PC-3 (cell line): Measurements from ENCODE around the gene TRIM4. TPM values are rescaled to one million over a fixed set of nuclear protein-coding genes. Genes with fewer than 3 reads are reported as not detected.
"Not testable (repeated sequence)": the region's sequence is repeated elsewhere in the genome, so short reads cannot be mapped to it uniquely, and the experiment has no call there.

Experiments
- ATAC-seq: fragments of 200-7000 bp; cut with Tn5 transposase; 2 replicates; pipeline ENCODE4 v1.9.1; 2020; ENCODE audit warnings: mild to moderate bottlenecking, moderate library complexity
- BruUV-seq: library from RNA; stranded (reverse); fragments of 400-500 nt; replicated peaks from 2 replicates; lab custom pipeline; 2021; lab: Mats Ljungman, UMichigan
- CTCF ChIA-PET: fragments of 300-600 bp; sonication (Branson Sonifier 250); formaldehyde crosslinking; loops from one replicate; lab custom pipeline; 2022; ENCODE audit warnings: antibody characterized with exemption; lab: Charles Lee
- POLR2A ChIA-PET: fragments of 300-600 bp; sonication (Branson Sonifier 250); formaldehyde crosslinking; loops from one replicate; lab custom pipeline; 2022; ENCODE audit warnings: antibody characterized with exemption; ENCODE audit not compliant: unreplicated experiment; lab: Charles Lee
- DNase-seq: peaks from one replicate; pipeline ENCODE4 v3.0.0-alpha.2; 2015
- H2AFZ ChIP-seq: fragments of 300-600 bp; sonication (generic); 2 replicates; pipeline ENCODE4 v1.6.0; 2016; ENCODE audit warnings: antibody characterized with exemption, low read length
- H3F3A ChIP-seq: fragments of 300-600 bp; sonication (generic); one replicate; pipeline ENCODE4 v1.6.0; 2017; ENCODE audit warnings: antibody characterized with exemption, low read length, control low read depth, mild to moderate bottlenecking; ENCODE audit not compliant: unreplicated experiment
- H3K27ac ChIP-seq: fragments of 300-600 bp; sonication (generic); 2 replicates; pipeline ENCODE4 v1.5.1; 2016; ENCODE audit warnings: mild to moderate bottlenecking, low read length
- H3K27me3 ChIP-seq: fragments of 300-600 bp; sonication (generic); 2 replicates; pipeline ENCODE4 v1.6.1; 2016; ENCODE audit warnings: low read length, mixed read lengths
- H3K36me3 ChIP-seq: fragments of 300-600 bp; sonication (generic); 2 replicates; pipeline ENCODE4 v1.6.1; 2016; ENCODE audit warnings: low read depth, mixed run types, low read length, mixed read lengths
- H3K4me1 ChIP-seq: fragments of 300-600 bp; sonication (generic); 2 replicates; pipeline ENCODE4 v1.5.1; 2016; ENCODE audit warnings: low read length; ENCODE audit not compliant: insufficient read depth
- H3K4me2 ChIP-seq: fragments of 300-600 bp; sonication (generic); 2 replicates; pipeline ENCODE4 v1.6.0; 2016; ENCODE audit warnings: low read length
- H3K4me3 ChIP-seq: fragments of 300-600 bp; sonication (generic); 2 replicates; pipeline ENCODE4 v1.5.1; 2016; ENCODE audit warnings: mild to moderate bottlenecking, low read length, mixed read lengths
- H3K79me2 ChIP-seq: fragments of 300-600 bp; sonication (generic); 2 replicates; pipeline ENCODE4 v1.6.1; 2017; ENCODE audit warnings: low read length, mixed read lengths
- H3K9ac ChIP-seq: fragments of 300-600 bp; sonication (generic); 2 replicates; pipeline ENCODE4 v1.6.0; 2016; ENCODE audit warnings: mild to moderate bottlenecking, low read length
- H3K9me2 ChIP-seq: fragments of 300-600 bp; sonication (generic); replicated peaks from 2 replicates; pipeline ENCODE4 v1.6.1; 2016; ENCODE audit warnings: mixed run types, low read length, mixed read lengths
- H3K9me3 ChIP-seq: fragments of 300-600 bp; sonication (generic); 2 replicates; pipeline ENCODE4 v1.6.1; 2016; ENCODE audit warnings: low read length, mixed read lengths
- H4K20me1 ChIP-seq: fragments of 300-600 bp; sonication (generic); 2 replicates; pipeline ENCODE4 v1.6.1; 2016; ENCODE audit warnings: low read length, mixed read lengths
- CTCF ChIP-seq: fragments of 300-600 bp; sonication (generic); conservative IDR thresholded peaks from 2 replicates; pipeline ENCODE4 v1.5.1; 2017; ENCODE audit warnings: antibody characterized with exemption, low read depth, mild to moderate bottlenecking, low read length
- EZH2 ChIP-seq: fragments of 300-600 bp; sonication (generic); IDR thresholded peaks from one replicate; pipeline ENCODE4 v1.6.1; 2017; ENCODE audit warnings: antibody characterized with exemption, mild to moderate bottlenecking, low read length; ENCODE audit not compliant: unreplicated experiment
- EZH2phosphoT487 ChIP-seq: fragments of 300-600 bp; sonication (generic); IDR thresholded peaks from 2 replicates; pipeline ENCODE4 v1.6.1; 2018; ENCODE audit warnings: mild to moderate bottlenecking, antibody characterized with exemption, low read length, borderline replicate concordance
- intact Hi-C: fragments of 100-400 bp; cut with micrococcal nuclease; formaldehyde crosslinking; loops from 2 replicates; pipeline ENCODE4 v1.9.0; 2023
- total RNA-seq: library from RNA; depleted of rRNA; stranded (reverse); fragments of >200 nt; gene quantifications from 2 replicates; pipeline ENCODE4 v1.2.3, GENCODE V29; 2014

TRIM4 gene
- total RNA-seq, 1 experiment from 2014 or later: 11.1 TPM

GRCh38 chr7:99955247-99955646, 35.9 kb upstream of the TRIM4 start:
- no peak for TF ChIP-seq CTCF
- TF ChIP-seq EZH2phosphoT487: no peak
- no peak for TF ChIP-seq EZH2
- no peaks in the 10 kb centered on the region for H3K36me3 ChIP-seq
- ChIA-PET CTCF (no interaction called here), POLR2A (no interaction called here)
- no peaks in the 10 kb centered on the region for H3K9me2 ChIP-seq
- H4K20me1 ChIP-seq: no peaks in the 10 kb centered on the region
- H3K27me3 ChIP-seq: peaks cover 7% of the 10 kb centered on the region
- H3K4me3 ChIP-seq: no peak overlapping the region
- intact Hi-C loops: no loop called here
- H3F3A ChIP-seq: no peaks in the 10 kb centered on the region
- no peaks in the 10 kb centered on the region for H3K79me2 ChIP-seq
- no TSS peak for BruUV-seq
- ATAC-seq: peak; percentile 59
- peak; percentile 74 for DNase-seq
- H3K4me2 ChIP-seq: peak overlapping the region; percentile 39; the same call in 1 of the 2 replicates
- no peak overlapping the region for H2AFZ ChIP-seq
- no peak overlapping the region for H3K9ac ChIP-seq
- H3K4me1 ChIP-seq: peaks cover 10% of the 10 kb centered on the region
- H3K9me3 ChIP-seq: no peaks in the 10 kb centered on the region
- H3K27ac ChIP-seq: peak overlapping the region; percentile 50

- H3K9me2 ChIP-seq, H3K27me3 ChIP-seq, H3K36me3 ChIP-seq, H4K20me1 ChIP-seq, H2AFZ ChIP-seq, H3K27ac ChIP-seq, ATAC-seq, H3K4me3 ChIP-seq, H3K4me1 ChIP-seq, H3K9me3 ChIP-seq, H3K9ac ChIP-seq, DNase-seq, H3K4me2 ChIP-seq, CTCF ChIA-PET, BruUV-seq, H3F3A ChIP-seq, intact Hi-C loops, POLR2A ChIA-PET, H3K79me2 ChIP-seq: not testable (repeated sequence)
Observed at GRCh38 chr7:99954643-99955042, 35.3 kb upstream of the TRIM4 start.

GRCh38 chr7:99953649-99954048, 34.3 kb upstream of the TRIM4 start:
- H3K9me3 ChIP-seq: no peaks in the 10 kb centered on the region
- ATAC-seq (no peak), DNase-seq (peak; percentile 36)
- no peaks in the 10 kb centered on the region for H3K9me2 ChIP-seq
- H3K27me3 ChIP-seq: no peaks in the 10 kb centered on the region
- intact Hi-C loops: no loop called here
- H3K27ac ChIP-seq: no peak overlapping the region
- POLR2A ChIA-PET: no interaction called here
- BruUV-seq: no TSS peak
- no peak for TF ChIP-seq CTCF
- no peak for TF ChIP-seq EZH2phosphoT487
- no peak for TF ChIP-seq EZH2
- no peaks in the 10 kb centered on the region for H3K36me3 ChIP-seq
- no peak overlapping the region for H2AFZ ChIP-seq
- H3K4me3 ChIP-seq: no peak overlapping the region
- no peaks in the 10 kb centered on the region for H3F3A ChIP-seq
- CTCF ChIA-PET: no interaction called here
- no peak overlapping the region for H3K4me2 ChIP-seq
- no peak overlapping the region for H3K9ac ChIP-seq
- H3K4me1 ChIP-seq: peaks cover 10% of the 10 kb centered on the region
- no peaks in the 10 kb centered on the region for H4K20me1 ChIP-seq
- H3K79me2 ChIP-seq: no peaks in the 10 kb centered on the region

- H3K27ac ChIP-seq, H3K9ac ChIP-seq, ATAC-seq, H2AFZ ChIP-seq, H3K79me2 ChIP-seq, POLR2A ChIA-PET, CTCF ChIA-PET, H3K27me3 ChIP-seq, H3K9me3 ChIP-seq, BruUV-seq, H3K4me2 ChIP-seq, H3K4me1 ChIP-seq, H4K20me1 ChIP-seq, intact Hi-C loops, H3K36me3 ChIP-seq, H3K4me3 ChIP-seq, DNase-seq, H3F3A ChIP-seq, H3K9me2 ChIP-seq: not testable (repeated sequence)
Observed at GRCh38 chr7:99952649-99953048, 33.3 kb upstream of the TRIM4 start.

- H3K27ac ChIP-seq, DNase-seq, BruUV-seq, POLR2A ChIA-PET, H3K4me2 ChIP-seq, CTCF ChIA-PET, H3K9me2 ChIP-seq, H3F3A ChIP-seq, H3K27me3 ChIP-seq, H3K36me3 ChIP-seq, H3K4me1 ChIP-seq, H2AFZ ChIP-seq, H3K4me3 ChIP-seq, H3K79me2 ChIP-seq, ATAC-seq, intact Hi-C loops, H3K9ac ChIP-seq, H4K20me1 ChIP-seq, H3K9me3 ChIP-seq: not testable (repeated sequence)
Observed at GRCh38 chr7:99950819-99951218, 31.5 kb upstream of the TRIM4 start.
